Kidney (tissue), 14 donors: Measurements from ENCODE around the gene VENTX. TPM values are rescaled to one million over a fixed set of nuclear protein-coding genes. Genes with fewer than 3 reads are reported as not detected.

ENCODE experiments used
- DNase-seq, 5 donors: peaks; one replicate each; pipeline ENCODE4 v3.0.0-alpha.2; 2013 to 2020
- FAIRE-seq: peaks from 2 replicates; lab custom pipeline; 2012; peaks lifted over from hg19 to GRCh38; lab: Jason Lieb, UNC
- H3K27ac ChIP-seq, 2 donors: one replicate each; pipeline ENCODE4 v1.7.0; 2013; ENCODE audit warnings: low read depth in 2 of 2, low read length in 2 of 2, inconsistent platforms in 1 of 2
- H3K27me3 ChIP-seq: one replicate; pipeline ENCODE4 v1.7.1; 2013; ENCODE audit warnings: low read length, inconsistent platforms; ENCODE audit not compliant: control insufficient read depth, insufficient read depth
- H3K36me3 ChIP-seq, 3 donors: one replicate each; pipeline versions ENCODE4 v1.7.0 to v1.7.1; 2013; ENCODE audit warnings: low read length in 3 of 3, control low read depth in 1 of 3, inconsistent platforms in 1 of 3; ENCODE audit not compliant: insufficient read depth in 3 of 3, control insufficient read depth in 2 of 3
- H3K4me1 ChIP-seq, 3 donors: one replicate each; pipeline versions ENCODE4 v1.7.0 to v1.7.1; 2013; ENCODE audit warnings: low read length in 3 of 3, inconsistent platforms in 1 of 3, low read depth in 1 of 3; ENCODE audit not compliant: control insufficient read depth in 2 of 3, insufficient read depth in 2 of 3
- H3K4me3 ChIP-seq, 3 donors: one replicate each; pipeline versions ENCODE4 v1.7.0 to v1.8.1; 2013; ENCODE audit warnings: low read length in 3 of 3, control low read depth in 1 of 3, inconsistent platforms in 1 of 3
- H3K9ac ChIP-seq, 3 donors: one replicate each; pipeline versions ENCODE4 v1.7.0 to v1.7.1; 2013; ENCODE audit warnings: low read length in 3 of 3, control low read depth in 1 of 3, inconsistent platforms in 1 of 3
- H3K9me3 ChIP-seq, 3 donors: one replicate each; pipeline versions ENCODE4 v1.7.0 to v1.7.1; 2013; ENCODE audit warnings: low read length in 3 of 3, control low read depth in 1 of 3, inconsistent platforms in 1 of 3; ENCODE audit not compliant: control insufficient read depth in 2 of 3, insufficient read depth in 1 of 3
- CTCF ChIP-seq: IDR thresholded peaks from 3 replicates; pipeline ENCODE4 v1.5.1; 2012; ENCODE audit warnings: mild to moderate bottlenecking, moderate library complexity, borderline replicate concordance; ENCODE audit not compliant: insufficient read depth; ENCODE audit errors: extremely low read depth
- intact Hi-C: fragments of 100-400 bp; cut with DNase I; formaldehyde crosslinking; loops from one replicate; pipeline ENCODE4 v1.11.1; 2022
- polyA plus RNA-seq: library from polyadenylated mRNA; stranded (reverse); fragments of 350-450 nt; fragmentation: Illumina TruSeq; extraction: RNeasy Lipid Tissue Mini Kit (QIAGEN cat#74804); gene quantifications from one replicate; pipeline ENCODE4 v1.2.3, GENCODE V29; 2014; ENCODE audit warnings: low read depth, low replicate concordance; ENCODE audit not compliant: insufficient read depth
- total RNA-seq: library from RNA; stranded (reverse); fragmentation: NEBNext Ultra II Directional; extraction: Animal tissue kit (Norgen Biotek cat#: 25700); gene quantifications from one replicate; pipeline ENCODE4 v1.2.1, GENCODE V29; 2021
- donor health status: control.
- donor health status: control.
- donor health status: control.
- donor health status: control.
- donor health status: control.
- donor health status: DM: yes; HTN: yes; CAD: no.
- donor health status: Normal renal cell carcinoma (clear cell type).

The VENTX gene
- total and polyA plus RNA-seq, 2 donors from 2014 or later: 0.39 to 3.3 TPM

DNA sequence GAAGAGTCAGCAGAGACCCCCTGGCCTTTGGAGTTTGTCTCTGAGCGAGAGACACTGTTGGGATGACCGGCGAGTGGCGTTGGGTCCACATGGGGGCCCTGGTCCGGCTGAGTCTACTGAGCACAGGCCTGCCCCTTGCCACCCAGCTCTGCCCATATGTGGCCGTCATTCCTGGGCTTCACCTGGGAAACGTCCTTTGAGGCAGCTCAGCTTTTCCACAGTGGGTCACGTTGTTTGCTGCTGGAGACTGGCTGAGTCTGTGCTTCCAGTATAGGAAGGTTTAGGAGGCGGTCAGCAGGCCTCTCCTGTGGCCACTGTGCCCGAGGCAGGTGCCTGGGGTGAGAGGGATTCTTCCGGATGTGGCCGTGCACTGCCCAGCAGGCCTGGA is 21.9 kb downstream of the VENTX start:
- FAIRE-seq (no peak), DNase-seq (no peak)
- Histone ChIP-seq H3K36me3 (no peaks in the 10 kb centered on the region), H3K27me3 (no peaks in the 10 kb centered on the region), H3K9ac (no peak overlapping the region), H3K27ac (no peak overlapping the region), H3K4me1 (peaks cover 0 to 16% (median 0%) of the 10 kb centered on the region in 3 donors), H3K4me3 (no peak overlapping the region), H3K9me3 (no peaks in the 10 kb centered on the region)
- intact Hi-C loops: no loop called here
- no peak for TF ChIP-seq CTCF

GRCh38 chr10:133260895-133261725 is 23.5 kb downstream of the VENTX start:
- H3K9ac ChIP-seq: peak overlapping the region in 1 of 3 donors; percentile 61
- H3K4me3 ChIP-seq: peak overlapping the region in 2 of 3 donors; percentile 56 to 59
- intact Hi-C loops: no loop called here
- DNase-seq (peak in 3 of 5 donors; percentile 63 to 91 (median 87)), FAIRE-seq (no peak)
- peaks cover 0 to 16% (median 0%) of the 10 kb centered on the region in 3 donors for H3K4me1 ChIP-seq
- H3K9me3 ChIP-seq: no peaks in the 10 kb centered on the region
- no peak for TF ChIP-seq CTCF
- no peaks in the 10 kb centered on the region for H3K27me3 ChIP-seq
- no peaks in the 10 kb centered on the region for H3K36me3 ChIP-seq
- H3K27ac ChIP-seq: peak overlapping the region; percentile 53 to 71

GRCh38 chr10:133261726-133262325 is 24.2 kb downstream of the VENTX start:
- intact Hi-C loops: no loop called here
- H3K36me3 ChIP-seq: no peaks in the 10 kb centered on the region
- TF ChIP-seq CTCF: no peak
- H3K4me3 ChIP-seq: peak overlapping the region in 2 of 3 donors; percentile 57 to 59
- no peaks in the 10 kb centered on the region for H3K27me3 ChIP-seq
- FAIRE-seq (no peak), DNase-seq (peak; percentile 63 to 97 (median 81))
- peak overlapping the region; percentile 28 to 71 for H3K27ac ChIP-seq
- peak overlapping the region in 2 of 3 donors; percentile 26 to 61 for H3K9ac ChIP-seq
- peaks cover 0 to 16% (median 0%) of the 10 kb centered on the region in 3 donors for H3K4me1 ChIP-seq
- H3K9me3 ChIP-seq: no peaks in the 10 kb centered on the region
